T-helper 1 cell treated with Interleukin-12 subunit alpha and Interleukin-12 subunit beta and Interleukin-4 antibody, amounts not matched to agents 30 ng/mL and 1 ng/mL, for 36 hours (primary cell): ENCODE data around the gene OSBPL3. TPM values are rescaled to one million over a fixed set of nuclear protein-coding genes. Genes with fewer than 3 reads are reported as not detected.

ENCODE experiments used
- intact Hi-C: fragments of 100-400 bp; cut with micrococcal nuclease; formaldehyde crosslinking; loops from one replicate; pipeline ENCODE4 v1.15.1; 2024
- total RNA-seq: library from RNA; stranded (reverse); gene quantifications from 2 replicates; pipeline ENCODE4 v1.2.3, GENCODE V29; 2022

Gene OSBPL3
- total RNA-seq, 1 donor from 2014 or later = 74.0 TPM

DNA sequence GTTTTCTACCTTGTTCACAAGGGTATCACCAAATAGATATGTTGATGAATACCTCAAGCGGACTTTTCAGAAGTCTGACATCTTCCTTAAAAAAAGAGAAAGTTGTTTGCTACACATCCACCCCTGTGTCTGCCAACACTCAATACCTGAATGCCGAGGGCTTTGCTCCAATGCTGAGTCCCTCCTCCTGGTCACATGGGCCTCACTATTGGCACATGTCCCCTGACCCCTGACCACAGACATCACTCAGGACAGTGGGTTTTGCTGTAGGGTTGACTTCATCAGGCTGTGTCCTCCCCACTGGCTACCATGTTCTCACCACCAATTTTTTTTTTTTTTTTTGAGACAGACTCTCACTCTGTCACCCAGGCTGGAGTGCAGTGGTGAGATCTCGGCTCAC lies 76.4 kb downstream of the OSBPL3 start:
- intact Hi-C loops = loop anchor here (10.0 kb wide), 1 partner anchor 1369 kb away; the partner anchor contains the start of gene TRA2A

DNA sequence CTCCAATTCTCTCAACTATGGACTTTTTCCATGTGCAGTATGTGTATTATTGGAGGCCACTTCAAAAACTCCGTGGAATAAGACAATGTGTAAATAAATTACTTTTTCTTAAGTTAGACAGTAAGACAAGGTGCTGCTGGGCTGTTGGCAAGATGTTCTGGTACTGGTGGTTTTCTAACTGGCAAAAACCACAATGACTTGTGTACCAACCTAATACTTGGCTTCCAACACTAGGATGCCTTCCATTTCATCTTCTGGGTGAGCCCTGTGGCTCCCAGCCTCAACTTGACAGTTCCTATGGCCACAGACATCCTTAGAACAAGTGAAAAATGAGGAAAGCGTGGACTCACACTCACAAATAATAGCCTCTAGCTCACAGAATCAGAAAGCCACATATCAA lies 77.0 kb downstream of the OSBPL3 start:
- intact Hi-C loops = loop anchor here (10.0 kb wide), 1 partner anchor 1368 kb away; the partner anchor contains the start of gene TRA2A

DNA sequence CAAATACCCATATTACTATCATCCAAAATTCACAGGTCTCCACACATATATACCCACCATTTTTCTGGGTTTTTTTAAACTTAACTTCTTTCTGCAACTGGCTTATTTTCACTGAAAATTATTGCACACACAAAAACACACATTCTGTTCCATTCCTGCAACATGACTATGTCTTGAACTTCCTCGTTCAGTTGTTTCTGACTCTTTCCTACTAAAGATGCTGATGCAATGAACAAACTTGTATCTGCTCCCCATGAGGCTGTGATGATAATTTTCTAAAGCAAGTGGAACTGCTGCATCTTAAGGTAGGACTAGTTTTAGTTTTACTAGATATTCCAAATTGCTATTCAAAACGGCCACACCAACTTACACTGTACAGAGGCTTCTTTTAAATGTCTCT lies 77.7 kb downstream of the OSBPL3 start:
- intact Hi-C loops = loop anchor here (10.0 kb wide), 1 partner anchor 1367 kb away; the partner anchor contains the start of gene TRA2A

DNA sequence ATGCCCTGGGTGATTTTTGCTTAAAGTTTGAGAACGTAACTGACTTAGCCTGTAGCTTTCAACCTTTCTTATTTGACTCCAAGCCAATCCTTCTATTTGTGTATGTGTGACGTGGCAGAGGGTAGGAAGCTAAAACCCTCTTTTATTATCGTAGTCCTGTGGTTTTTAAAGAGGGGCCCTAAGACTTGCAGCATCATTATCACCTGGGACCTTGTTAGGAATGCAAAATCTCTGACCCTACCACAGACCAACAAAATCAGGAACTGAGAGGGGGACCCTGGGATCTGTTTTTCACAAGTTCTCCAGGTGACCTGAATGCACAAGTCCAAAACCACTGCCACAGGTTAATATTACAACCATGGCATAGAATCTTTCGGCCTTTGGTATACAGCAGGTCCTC lies 80.1 kb downstream of the OSBPL3 start:
- intact Hi-C loops = loop anchor here (5.0 to 10.0 kb wide), 2 partner anchors 172 to 1365 kb away; partner anchors contain the start of gene TRA2A

GRCh38 chr7:24899161-24899560 lies 80.8 kb downstream of the OSBPL3 start:
- intact Hi-C loops = loop anchor here (5.0 kb wide), 1 partner anchor 173 kb away; no protein-coding TSS in a partner anchor

GRCh38 chr7:24898691-24899090 lies 81.3 kb downstream of the OSBPL3 start:
- intact Hi-C loops = loop anchor here (5.0 kb wide), 1 partner anchor 174 kb away; no protein-coding TSS in a partner anchor

- intact Hi-C loops = loop anchor here (1.0 to 5.0 kb wide), 3 partner anchors 11 to 176 kb away; no protein-coding TSS in a partner anchor
These were observed 83.9 kb downstream of the OSBPL3 start for GRCh38 chr7:24896031-24896501.

DNA sequence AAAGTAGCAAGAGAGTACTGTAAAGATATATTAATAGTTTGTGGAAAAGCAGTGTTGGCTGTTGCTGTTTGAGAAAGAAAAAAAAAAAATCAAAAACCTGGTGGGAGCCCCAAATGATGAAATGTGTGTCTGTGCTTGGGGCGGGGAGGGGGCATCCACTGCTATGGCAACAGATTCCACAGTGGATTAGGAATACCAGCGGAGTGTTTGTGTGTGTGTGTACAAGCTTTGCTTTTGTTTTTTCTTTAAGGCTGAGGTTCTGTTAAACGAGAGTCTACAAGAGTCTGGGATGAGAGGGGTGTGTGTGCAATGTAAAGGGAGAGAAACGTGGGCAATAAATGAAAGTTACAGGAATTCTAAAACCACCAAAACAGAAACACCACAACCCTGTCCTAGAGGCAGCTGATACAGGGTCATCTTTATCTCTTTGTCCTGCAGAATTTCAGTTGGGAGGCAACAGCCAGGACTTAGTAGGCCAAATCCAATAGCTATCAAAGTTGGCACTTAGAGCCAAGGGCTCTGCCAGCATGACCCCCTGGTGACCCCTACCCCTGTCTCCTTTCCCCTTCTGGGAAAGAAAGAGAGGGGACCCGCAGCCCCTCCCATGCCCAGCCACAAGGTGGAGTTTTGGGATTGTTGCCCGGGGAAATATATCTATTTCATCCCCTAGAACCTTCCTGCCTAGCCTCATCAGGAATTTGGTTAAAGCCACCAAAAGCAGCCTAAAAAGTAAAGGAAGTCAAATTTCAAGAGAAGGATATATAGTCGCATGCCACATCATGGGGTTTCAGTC lies 85.4 kb downstream of the OSBPL3 start:
- intact Hi-C loops = loop anchor here (5.0 kb wide), 1 partner anchor 178 kb away; no protein-coding TSS in a partner anchor

DNA sequence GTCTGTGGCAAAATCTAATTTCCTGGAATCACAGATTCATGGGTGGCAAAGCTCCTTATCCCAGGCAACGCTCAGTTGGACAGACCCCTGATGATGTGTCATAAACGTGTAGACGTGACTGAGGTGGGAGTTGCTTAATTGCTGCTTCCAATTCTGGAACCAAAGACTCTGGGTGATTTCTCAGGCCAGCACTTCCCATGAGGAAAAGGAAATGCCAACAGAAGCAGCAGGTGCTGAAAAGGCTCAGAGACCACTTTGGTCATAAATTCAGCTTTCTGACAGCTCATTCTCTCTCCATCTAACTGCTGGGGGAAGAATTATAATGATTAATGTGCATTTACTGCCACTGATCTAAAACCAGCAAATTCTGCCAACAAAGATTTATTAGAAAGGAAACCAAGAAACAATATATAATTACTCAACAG lies 88.7 kb downstream of the OSBPL3 start:
- intact Hi-C loops = no loop called here

GRCh38 chr7:24889611-24890010 lies 90.4 kb downstream of the OSBPL3 start:
- intact Hi-C loops = loop anchor here (2.0 kb wide), 1 partner anchor 17 kb away; no protein-coding TSS in a partner anchor

GRCh38 chr7:24888653-24889052 lies 91.3 kb downstream of the OSBPL3 start:
- intact Hi-C loops = loop anchor here (2.0 kb wide), 1 partner anchor 18 kb away; no protein-coding TSS in a partner anchor

DNA sequence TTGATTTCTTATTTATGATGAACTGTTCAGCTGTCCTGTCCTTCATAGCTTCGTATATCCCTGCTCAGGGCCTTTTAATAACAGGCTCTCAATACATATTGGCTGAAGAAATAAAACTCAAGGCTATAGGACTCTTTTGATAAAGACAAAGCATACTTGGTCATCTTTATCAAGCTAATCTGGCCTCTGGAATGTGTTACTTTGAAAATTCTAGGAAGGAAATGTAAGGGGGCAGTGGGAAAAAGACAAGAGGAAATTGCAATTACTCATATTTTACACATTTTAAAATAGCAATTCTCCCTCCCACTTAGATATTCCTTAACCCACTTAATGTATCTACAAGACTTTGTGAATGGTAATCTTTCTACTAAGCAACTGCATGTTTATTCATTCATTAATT lies 94.3 kb downstream of the OSBPL3 start:
- intact Hi-C loops = no loop called here

- intact Hi-C loops = no loop called here
These were observed 94.7 kb downstream of the OSBPL3 start for GRCh38 chr7:24885305-24885704.

- intact Hi-C loops = no loop called here
These were observed 95.6 kb downstream of the OSBPL3 start for GRCh38 chr7:24884401-24884800.

GRCh38 chr7:24883622-24884013 lies 96.4 kb downstream of the OSBPL3 start:
- intact Hi-C loops = no loop called here

DNA sequence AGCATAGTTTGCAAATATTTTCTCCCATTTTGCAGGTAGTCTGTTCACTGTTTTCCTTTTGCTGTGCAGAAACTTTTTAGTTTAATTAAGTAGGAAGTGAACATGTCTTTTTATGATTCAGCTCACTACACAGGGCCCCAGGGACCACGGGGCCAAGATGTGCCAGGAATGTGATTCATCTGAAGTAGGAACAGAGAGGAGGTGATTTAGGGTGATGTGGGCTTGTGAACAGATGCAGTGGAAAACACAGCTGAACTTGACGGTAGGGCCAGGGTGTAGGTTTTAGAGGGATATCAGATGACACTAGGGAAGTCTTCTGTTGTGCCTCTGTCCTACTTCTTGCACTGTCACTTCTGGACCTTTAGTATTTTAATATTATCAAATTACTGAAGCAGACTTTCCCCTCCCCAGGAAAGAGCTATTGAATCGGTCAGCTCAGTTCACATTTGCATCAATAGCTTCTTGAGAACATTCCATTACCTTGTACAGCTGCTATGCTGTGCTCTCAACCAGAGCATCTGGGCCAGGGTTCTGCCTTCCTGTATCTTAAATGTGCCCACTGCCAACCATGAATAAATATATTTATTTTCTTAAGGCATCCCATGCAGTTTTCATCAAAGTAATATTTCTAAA lies 96.9 kb downstream of the OSBPL3 start:
- intact Hi-C loops = no loop called here

GRCh38 chr7:24881623-24882022 lies 98.4 kb downstream of the OSBPL3 start:
- intact Hi-C loops = no loop called here

GRCh38 chr7:24880886-24881285 lies 99.1 kb downstream of the OSBPL3 start:
- intact Hi-C loops = no loop called here

DNA sequence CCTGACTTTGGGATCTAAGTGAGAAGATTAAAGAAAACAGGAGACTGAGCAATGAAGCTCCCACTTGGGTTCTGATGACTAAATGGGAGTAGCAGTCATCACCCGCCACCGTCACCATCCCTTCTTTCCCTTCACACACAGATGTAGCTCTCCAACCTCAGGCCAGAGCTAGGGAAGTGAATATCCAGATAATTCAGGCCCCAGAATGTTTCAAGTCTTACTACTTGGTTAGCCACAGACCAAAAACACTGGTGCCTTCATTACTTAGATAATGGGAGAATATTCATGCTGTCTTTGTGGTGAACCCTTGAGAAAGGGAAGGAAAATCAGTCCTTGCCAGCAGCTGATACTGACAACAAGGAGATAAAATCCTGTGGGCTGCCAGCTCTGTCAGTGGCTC lies 100.7 kb downstream of the OSBPL3 start:
- intact Hi-C loops = no loop called here

GRCh38 chr7:24877790-24878311 lies 102.1 kb downstream of the OSBPL3 start:
- intact Hi-C loops = loop anchor here (1.0 kb wide), 1 partner anchor 57 kb away; no protein-coding TSS in a partner anchor

DNA sequence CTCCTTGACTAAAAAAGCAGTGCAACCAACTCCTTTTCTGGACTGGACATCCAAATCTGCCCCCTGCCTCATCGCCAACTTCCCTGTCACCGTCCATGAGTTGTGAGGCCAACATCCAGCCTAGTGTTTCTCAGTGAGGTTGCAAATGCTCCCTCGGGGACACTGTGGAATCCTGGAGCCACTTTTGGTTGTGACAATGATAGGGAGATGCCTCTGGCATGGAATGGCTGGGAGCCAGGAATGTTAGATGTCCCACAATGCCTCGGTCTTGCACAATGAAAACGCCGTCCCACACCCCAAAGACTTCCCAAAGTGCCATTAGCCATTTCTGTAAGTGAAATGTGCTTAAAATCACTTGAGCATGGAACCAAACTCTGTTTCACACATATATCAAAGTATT lies 105.2 kb downstream of the OSBPL3 start:
- intact Hi-C loops = no loop called here

DNA sequence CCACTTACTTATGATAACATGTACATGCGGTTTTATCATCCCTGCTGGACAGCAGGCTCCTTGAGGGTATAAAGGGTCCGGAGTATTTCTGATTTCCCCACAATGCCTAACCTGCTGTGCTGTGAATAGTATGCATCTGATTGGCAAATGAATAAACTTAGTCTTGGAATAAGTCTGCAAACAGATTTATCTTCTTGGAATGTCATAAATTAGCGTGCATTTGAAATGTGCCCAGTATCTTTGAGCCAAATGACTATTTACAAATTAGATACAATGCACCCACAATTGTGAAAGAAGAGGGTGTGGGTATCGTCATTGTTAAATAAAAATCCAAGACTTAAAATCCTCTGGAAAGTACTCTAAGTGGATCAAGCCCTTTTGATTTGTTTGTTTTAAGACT lies 106.0 kb downstream of the OSBPL3 start:
- intact Hi-C loops = no loop called here
